Esophagus muscularis mucosa (tissue), 4 donors: Measurements from ENCODE around the gene MYH7B. TPM values are rescaled to one million over a fixed set of nuclear protein-coding genes. Genes with fewer than 3 reads are reported as not detected.

Experiments used
- DNase-seq: peaks from one replicate; pipeline ENCODE4 v3.0.0-alpha.2; 2017; ENCODE audit errors: extremely low spot score
- H3K27ac ChIP-seq, 4 donors: fragments of 200-600 bp; sonication (generic); replicated peaks in 1 of 4; 1 replicate in 3 of 4; 2 replicates in 1 of 4; pipeline ENCODE4 v1.5.1; 2016 to 2019; ENCODE audit warnings: mild to moderate bottlenecking in 1 of 4
- H3K27me3 ChIP-seq, 4 donors: fragments of 200-600 bp; sonication (generic); one replicate each; pipeline versions ENCODE4 v1.5.1 to v1.6.0; 2016 to 2019
- H3K36me3 ChIP-seq, 4 donors: fragments of 200-600 bp; sonication (generic); one replicate each; pipeline ENCODE4 v1.5.1; 2016 to 2019
- H3K4me1 ChIP-seq, 4 donors: fragments of 200-600 bp; sonication (generic); one replicate each; pipeline ENCODE4 v1.5.1; 2016 to 2019
- H3K4me3 ChIP-seq, 4 donors: fragments of 200-600 bp; sonication (generic); 1 replicate in 2 of 4; 2 replicates in 2 of 4; pipeline ENCODE4 v1.5.1; 2016 to 2019; ENCODE audit warnings: mild to moderate bottlenecking in 4 of 4, moderate library complexity in 1 of 4
- H3K9me3 ChIP-seq, 4 donors: fragments of 200-600 bp; sonication (generic); 1 replicate in 3 of 4; 2 replicates in 1 of 4; pipeline ENCODE4 v1.5.1; 2016 to 2019
- EP300 ChIP-seq: sonication (generic); formaldehyde crosslinking; IDR thresholded peaks from one replicate; pipeline ENCODE4 v1.6.1; 2017; ENCODE audit warnings: antibody characterized with exemption
- POLR2A ChIP-seq: fragments of 450-650 bp; IDR thresholded peaks from one replicate; pipeline ENCODE4 v1.6.1; 2017; ENCODE audit warnings: antibody characterized with exemption, moderate library complexity, mild to moderate bottlenecking, low read depth
- POLR2AphosphoS5 ChIP-seq, 2 donors: sonication (generic); formaldehyde crosslinking; IDR thresholded peaks; one replicate each; pipeline ENCODE4 v1.6.1; 2017; ENCODE audit warnings: antibody characterized with exemption in 2 of 2
- WGBS: methylation state at CpG from one replicate; pipeline ENCODE4 v1.1.5; 2018; 5-methylcytosine and 5-hydroxymethylcytosine counted together
- intact Hi-C: fragments of 100-400 bp; cut with DNase I; formaldehyde crosslinking; loops from one replicate; pipeline ENCODE4 v1.15.1; 2023
- total RNA-seq, 4 donors: library from RNA; depleted of rRNA; stranded (reverse); fragments of >200 nt; gene quantifications; one replicate each; pipeline versions ENCODE4 v1.1.0 to v1.2.1, GENCODE V29; 2016
- TF ChIP-seq, protein P1 (sequence below), 3 experiments: fragments of 200-600 bp in 2 of 3; fragments of 450-650 bp in 1 of 3; sonication (generic) in 2 of 3; IDR thresholded peaks; one replicate each; pipeline ENCODE4 v1.5.1; 2017 to 2019; ENCODE audit warnings: antibody characterized with exemption in 3 of 3, mild to moderate bottlenecking in 2 of 3, moderate library complexity in 1 of 3

MYH7B gene
- total RNA-seq, 4 donors from 2014 or later: 0.17 to 0.84 (median 0.37) TPM

GRCh38 chr20:34999021-34999451 lies 43.4 kb downstream of the MYH7B start:
- Histone ChIP-seq H3K27ac (no peak overlapping the region), H3K4me1 (peaks cover 0 to 15% (median 12%) of the 10 kb centered on the region in 4 donors), H3K4me3 (no peak overlapping the region), H3K9me3 (no peaks in the 10 kb centered on the region), H3K27me3 (no peaks in the 10 kb centered on the region), H3K36me3 (peaks cover 60 to 100% (median 94%) of the 10 kb centered on the region in 4 donors)
- 91% methylated on average over 25 of the region's 25 CpGs for WGBS
- intact Hi-C loops: no loop called here
- no peak for DNase-seq
- TF ChIP-seq EP300 (no peak), POLR2A (no peak), POLR2AphosphoS5 (IDR thresholded peaks at IDR 0.05) (no peak)
- TF ChIP-seq, protein P1, sequence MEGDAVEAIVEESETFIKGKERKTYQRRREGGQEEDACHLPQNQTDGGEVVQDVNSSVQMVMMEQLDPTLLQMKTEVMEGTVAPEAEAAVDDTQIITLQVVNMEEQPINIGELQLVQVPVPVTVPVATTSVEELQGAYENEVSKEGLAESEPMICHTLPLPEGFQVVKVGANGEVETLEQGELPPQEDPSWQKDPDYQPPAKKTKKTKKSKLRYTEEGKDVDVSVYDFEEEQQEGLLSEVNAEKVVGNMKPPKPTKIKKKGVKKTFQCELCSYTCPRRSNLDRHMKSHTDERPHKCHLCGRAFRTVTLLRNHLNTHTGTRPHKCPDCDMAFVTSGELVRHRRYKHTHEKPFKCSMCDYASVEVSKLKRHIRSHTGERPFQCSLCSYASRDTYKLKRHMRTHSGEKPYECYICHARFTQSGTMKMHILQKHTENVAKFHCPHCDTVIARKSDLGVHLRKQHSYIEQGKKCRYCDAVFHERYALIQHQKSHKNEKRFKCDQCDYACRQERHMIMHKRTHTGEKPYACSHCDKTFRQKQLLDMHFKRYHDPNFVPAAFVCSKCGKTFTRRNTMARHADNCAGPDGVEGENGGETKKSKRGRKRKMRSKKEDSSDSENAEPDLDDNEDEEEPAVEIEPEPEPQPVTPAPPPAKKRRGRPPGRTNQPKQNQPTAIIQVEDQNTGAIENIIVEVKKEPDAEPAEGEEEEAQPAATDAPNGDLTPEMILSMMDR (IDR thresholded peaks at IDR 0.05): no peak

DNA sequence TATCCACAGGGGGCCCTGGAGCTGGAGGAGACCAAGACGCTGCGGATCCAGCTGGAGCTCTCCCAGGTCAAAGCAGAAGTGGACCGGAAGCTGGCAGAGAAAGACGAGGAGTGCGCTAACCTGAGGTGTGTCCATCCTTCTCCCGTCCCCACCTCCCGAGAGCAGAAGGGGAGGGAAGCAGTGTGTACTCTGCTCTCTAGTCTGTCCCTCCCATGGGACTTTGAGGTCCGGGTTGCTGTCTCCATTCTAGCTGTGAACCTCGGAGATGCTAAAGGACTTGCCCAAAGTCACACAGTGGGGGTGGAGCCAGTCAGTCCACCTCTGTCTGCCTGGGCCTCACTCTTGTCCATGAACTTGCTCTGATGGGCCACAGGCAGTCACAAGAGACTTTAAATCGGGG lies 44.1 kb downstream of the MYH7B start:
- DNase-seq: no peak
- peaks cover 66 to 100% (median 94%) of the 10 kb centered on the region in 4 donors for H3K36me3 ChIP-seq
- WGBS: 80% methylated on average over 8 of the region's 10 CpGs
- intact Hi-C loops: no loop called here
- no peaks in the 10 kb centered on the region for H3K27me3 ChIP-seq
- no peak overlapping the region for H3K4me3 ChIP-seq
- H3K4me1 ChIP-seq: peaks cover 0 to 15% (median 12%) of the 10 kb centered on the region in 4 donors
- H3K27ac ChIP-seq: no peak overlapping the region
- TF ChIP-seq POLR2A: no peak
- TF ChIP-seq, protein P1 (IDR thresholded peaks at IDR 0.05): no peak
- TF ChIP-seq POLR2AphosphoS5 (IDR thresholded peaks at IDR 0.05): no peak
- no peak for TF ChIP-seq EP300
- H3K9me3 ChIP-seq: no peaks in the 10 kb centered on the region

GRCh38 chr20:35000311-35000921 lies 44.7 kb downstream of the MYH7B start:
- intact Hi-C loops: no loop called here
- H3K4me3 ChIP-seq: no peak overlapping the region
- peaks cover 73 to 100% (median 94%) of the 10 kb centered on the region in 4 donors for H3K36me3 ChIP-seq
- WGBS: 93% methylated on average over 18 of the region's 28 CpGs
- H3K27me3 ChIP-seq: no peaks in the 10 kb centered on the region
- H3K9me3 ChIP-seq: no peaks in the 10 kb centered on the region
- peaks cover 0 to 15% (median 12%) of the 10 kb centered on the region in 4 donors for H3K4me1 ChIP-seq
- TF ChIP-seq POLR2A (no peak), EP300 (no peak), POLR2AphosphoS5 (IDR thresholded peaks at IDR 0.05) (no peak)
- TF ChIP-seq, protein P1 (IDR thresholded peaks at IDR 0.05): no peak
- DNase-seq: no peak
- H3K27ac ChIP-seq: no peak overlapping the region

GRCh38 chr20:35000922-35001595 lies 45.4 kb downstream of the MYH7B start:
- WGBS: 91% methylated on average over 11 of the region's 28 CpGs
- H3K4me3 ChIP-seq: no peak overlapping the region
- H3K9me3 ChIP-seq: no peaks in the 10 kb centered on the region
- TF ChIP-seq, protein P1 (IDR thresholded peaks at IDR 0.05): no peak
- no peak for TF ChIP-seq POLR2AphosphoS5 (IDR thresholded peaks at IDR 0.05)
- no peak for DNase-seq
- H3K4me1 ChIP-seq: peaks cover 0 to 15% (median 12%) of the 10 kb centered on the region in 4 donors
- no peak overlapping the region for H3K27ac ChIP-seq
- no peaks in the 10 kb centered on the region for H3K27me3 ChIP-seq
- peaks cover 76 to 100% (median 94%) of the 10 kb centered on the region in 4 donors for H3K36me3 ChIP-seq
- intact Hi-C loops: no loop called here
